Measurements from ENCODE around the gene LRRC3B.

Gene LRRC3B

DNA sequence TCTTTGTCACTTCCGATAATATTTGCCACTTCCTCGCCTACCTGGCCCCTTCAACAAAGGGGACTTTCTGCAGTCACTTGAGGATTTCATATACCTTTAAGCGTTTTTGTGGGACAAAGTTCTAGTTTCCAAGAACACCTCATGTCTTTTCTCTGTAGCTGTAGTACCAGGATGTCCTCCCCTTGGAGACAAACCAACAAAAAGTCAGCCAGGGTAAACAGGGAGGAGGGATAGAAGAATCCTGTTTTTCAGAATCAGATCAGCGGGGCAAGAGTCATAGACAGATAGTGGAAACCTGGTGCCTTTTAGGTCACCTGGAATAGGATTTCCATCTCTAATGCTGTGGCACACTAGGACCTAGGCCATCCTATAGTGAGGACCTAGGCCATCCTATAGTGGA lies 4.5 kb downstream of the LRRC3B start:
- in situ Hi-C loops (cut with MboI; ENCODE audit: low pct_unique_long_range_greater_than_20kb, low sequenced_read_pairs) = no loop called here
- no peak for DNase-seq

DNA sequence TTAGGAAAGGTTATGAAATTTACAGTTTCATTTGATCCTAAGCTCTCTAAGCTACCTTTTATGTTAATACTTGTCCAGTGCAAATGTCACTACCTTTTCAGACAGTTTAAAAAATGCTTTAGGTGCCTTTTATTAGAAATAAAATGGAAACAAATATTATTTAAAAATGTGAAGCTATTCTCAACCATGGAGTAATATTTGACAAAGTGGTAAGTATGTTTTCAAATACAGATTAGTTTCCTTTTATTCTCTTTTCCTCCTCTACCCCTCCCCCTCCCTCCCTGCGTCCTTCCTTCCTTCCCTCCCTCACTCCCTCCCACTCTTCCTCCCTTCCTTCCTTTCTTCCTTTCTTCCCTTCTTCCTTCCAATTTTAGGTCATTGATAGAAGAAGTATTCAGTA lies 6.3 kb downstream of the LRRC3B start:
- in situ Hi-C loops (cut with MboI; ENCODE audit: low pct_unique_long_range_greater_than_20kb, low sequenced_read_pairs) = no loop called here
- DNase-seq = no peak

DNA sequence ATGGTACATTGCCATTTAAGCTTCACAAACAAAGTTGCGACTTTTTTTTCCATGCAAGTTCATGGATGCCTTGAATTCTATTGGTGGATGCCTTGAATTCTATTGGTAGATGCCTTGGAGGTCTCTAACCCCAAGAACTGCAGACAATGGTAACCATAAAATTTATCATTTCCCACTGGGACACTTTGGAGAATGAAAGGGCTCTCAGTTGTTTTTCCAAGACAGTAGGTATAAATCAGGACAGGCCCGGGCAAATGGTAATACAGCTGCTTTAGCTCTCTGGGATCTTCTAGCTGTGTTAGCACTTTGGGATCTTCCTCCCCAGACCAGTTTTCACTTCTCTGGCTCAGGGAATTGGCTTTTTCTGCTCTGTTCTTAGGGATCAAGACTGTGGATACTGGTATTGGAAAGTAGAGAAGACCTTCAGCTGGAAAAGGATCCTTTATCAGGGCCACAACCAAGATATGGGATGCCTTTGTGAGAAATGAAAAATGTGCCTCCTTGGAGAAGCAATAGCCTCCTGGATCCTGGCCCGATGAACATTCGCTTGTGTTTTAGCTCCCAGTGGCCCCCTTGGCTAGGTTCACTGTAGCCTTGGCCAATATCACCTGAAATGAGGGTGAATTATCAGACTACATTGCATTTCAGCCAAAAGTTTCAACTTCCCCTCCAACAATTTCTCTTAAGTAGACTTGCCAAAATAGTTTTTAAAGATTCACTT lies 8.3 kb downstream of the LRRC3B start:
- in situ Hi-C loops (cut with MboI; ENCODE audit: low pct_unique_long_range_greater_than_20kb, low sequenced_read_pairs) = no loop called here
- DNase-seq = no peak

DNA sequence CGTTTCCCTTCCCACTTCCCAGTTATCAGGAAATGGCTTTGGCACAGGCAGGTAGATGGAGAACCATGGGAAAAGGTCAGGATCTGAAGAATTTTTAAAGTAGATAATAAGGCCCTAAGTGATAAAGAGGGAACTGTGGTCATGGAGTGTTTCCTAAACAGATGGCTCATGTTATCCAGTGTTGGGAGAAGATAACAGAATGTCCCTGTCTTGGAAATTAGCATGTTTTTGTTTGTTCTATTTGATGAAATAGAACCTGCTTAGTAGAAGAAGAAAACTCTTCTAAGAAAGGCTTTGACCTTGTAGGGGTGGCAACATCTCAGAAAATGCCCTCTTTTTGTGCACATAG lies 8.8 kb downstream of the LRRC3B start:
- in situ Hi-C loops (cut with MboI; ENCODE audit: low pct_unique_long_range_greater_than_20kb, low sequenced_read_pairs) = no loop called here
- DNase-seq = no peak

- in situ Hi-C loops (cut with MboI; ENCODE audit: low pct_unique_long_range_greater_than_20kb, low sequenced_read_pairs) = no loop called here
- no peak for DNase-seq
Observed at GRCh38 chr3:26634601-26635000, 12.0 kb downstream of the LRRC3B start.

DNA sequence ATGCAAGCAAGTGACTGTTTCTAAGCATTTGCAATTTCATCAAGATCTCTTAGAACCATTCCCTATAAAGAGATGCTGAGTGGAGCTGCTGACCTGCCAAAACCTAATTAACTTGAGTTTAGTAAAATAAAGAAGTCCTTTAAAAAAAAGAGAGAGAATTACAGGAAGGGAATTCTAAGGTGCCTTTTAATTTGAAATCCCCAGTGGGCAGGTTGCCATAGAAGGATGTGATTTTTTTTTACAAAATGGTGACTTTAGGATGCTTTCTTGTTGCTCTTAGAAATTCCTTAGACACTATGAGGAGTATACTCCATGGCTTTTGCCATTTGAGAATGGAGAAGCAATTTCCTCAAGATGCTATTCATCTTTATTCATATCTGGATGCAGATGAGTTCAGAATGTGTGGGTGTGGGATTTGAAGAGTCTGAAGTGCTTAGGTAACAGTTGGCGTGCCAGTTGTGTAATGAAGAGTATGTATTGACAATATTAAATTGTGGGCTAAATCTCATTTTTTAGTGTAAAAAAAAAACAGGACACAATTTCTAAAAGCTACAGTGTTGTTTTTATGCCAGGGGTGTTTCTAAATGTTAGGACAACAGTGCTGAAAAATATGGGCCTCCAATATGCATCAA lies 13.6 kb downstream of the LRRC3B start:
- no peak for DNase-seq
- in situ Hi-C loops (cut with MboI; ENCODE audit: low pct_unique_long_range_greater_than_20kb, low sequenced_read_pairs) = no loop called here

DNA sequence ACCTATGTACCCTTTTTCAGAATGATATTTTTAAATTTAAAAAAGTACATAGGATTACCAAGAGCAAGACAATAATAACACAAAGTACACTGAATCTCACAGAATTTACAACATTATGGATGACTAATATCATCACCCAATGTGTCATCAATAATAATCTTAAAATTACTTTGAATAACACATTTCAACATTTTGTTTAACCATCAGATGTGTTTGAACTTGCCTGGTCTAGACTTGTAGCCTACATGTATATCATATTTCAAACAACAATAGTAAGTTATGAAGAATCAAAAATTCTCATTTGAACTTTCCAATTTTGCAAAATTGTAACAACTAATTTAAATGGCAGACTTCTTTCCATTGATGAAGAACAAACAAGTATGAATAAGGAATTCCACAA lies 15.1 kb downstream of the LRRC3B start:
- no peak for DNase-seq
- in situ Hi-C loops (cut with MboI; ENCODE audit: low pct_unique_long_range_greater_than_20kb, low sequenced_read_pairs) = no loop called here

DNA sequence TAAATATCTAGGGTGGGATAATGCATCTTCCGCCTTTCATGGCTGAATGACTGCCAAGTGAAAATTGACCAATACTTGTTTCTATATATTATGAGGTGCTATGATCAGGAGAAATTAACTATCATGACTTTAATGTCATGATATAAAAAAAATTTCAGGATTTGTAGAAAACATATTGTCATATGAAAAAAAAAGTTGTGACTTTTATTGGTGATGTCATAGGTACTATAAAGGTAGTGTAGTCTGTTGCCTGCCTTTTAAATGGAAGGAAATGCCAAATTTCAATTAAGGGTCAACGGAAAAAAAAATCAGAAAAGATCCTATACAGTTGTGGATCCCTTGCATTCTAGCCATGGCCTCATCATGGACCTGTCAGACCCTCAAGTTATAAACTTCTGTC lies 15.5 kb downstream of the LRRC3B start:
- in situ Hi-C loops (cut with MboI; ENCODE audit: low pct_unique_long_range_greater_than_20kb, low sequenced_read_pairs) = no loop called here
- no peak for DNase-seq

GRCh38 chr3:26639339-26639738 lies 16.8 kb downstream of the LRRC3B start:
- no peak for DNase-seq
- in situ Hi-C loops (cut with MboI; ENCODE audit: low pct_unique_long_range_greater_than_20kb, low sequenced_read_pairs) = no loop called here

- in situ Hi-C loops (cut with MboI; ENCODE audit: low pct_unique_long_range_greater_than_20kb, low sequenced_read_pairs) = no loop called here
- no peak for DNase-seq
Observed at GRCh38 chr3:26647078-26647477, 24.5 kb downstream of the LRRC3B start.

- in situ Hi-C loops (cut with MboI; ENCODE audit: low pct_unique_long_range_greater_than_20kb, low sequenced_read_pairs) = no loop called here
Observed at GRCh38 chr3:26648461-26648860, 25.9 kb downstream of the LRRC3B start.

GRCh38 chr3:26652164-26652563 lies 29.6 kb downstream of the LRRC3B start:
- DNase-seq = no peak
- in situ Hi-C loops (cut with MboI; ENCODE audit: low pct_unique_long_range_greater_than_20kb, low sequenced_read_pairs) = no loop called here

More at GRCh38 chr3:26648461-26648860, 25.9 kb downstream of the LRRC3B start:
- DNase-seq = no peak

DNA sequence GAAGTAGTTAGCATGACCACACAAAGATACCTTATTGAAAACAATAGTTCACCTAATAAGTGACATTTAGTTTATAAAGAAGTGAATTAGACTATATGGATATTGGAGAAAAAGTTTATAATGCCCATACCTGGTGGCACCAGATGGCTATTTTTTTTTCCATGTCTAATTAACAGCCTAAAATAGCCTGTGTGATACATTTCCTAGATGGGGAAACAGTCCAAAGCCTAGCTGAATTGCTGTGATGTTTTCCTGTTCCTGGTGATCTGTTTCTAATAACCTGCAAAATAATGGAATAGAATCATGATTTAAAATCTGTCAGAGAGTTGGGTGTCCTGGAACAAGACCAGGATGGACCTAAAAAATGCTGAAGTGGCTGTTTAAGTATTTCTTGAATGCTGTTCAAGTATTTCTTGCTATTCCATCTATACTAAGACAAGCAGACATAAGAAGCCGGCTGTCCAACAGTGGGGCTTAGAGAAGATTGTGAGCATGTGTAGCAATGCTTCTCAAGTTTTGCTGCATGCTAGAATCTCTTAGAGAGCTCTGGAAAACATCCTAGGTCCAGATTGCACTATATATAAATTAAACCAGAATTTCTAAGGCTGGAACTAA lies 31.3 kb downstream of the LRRC3B start:
- in situ Hi-C loops (cut with MboI; ENCODE audit: low pct_unique_long_range_greater_than_20kb, low sequenced_read_pairs) = no loop called here
- DNase-seq = no peak

GRCh38 chr3:26655231-26655630 lies 32.7 kb downstream of the LRRC3B start:
- DNase-seq = no peak
- in situ Hi-C loops (cut with MboI; ENCODE audit: low pct_unique_long_range_greater_than_20kb, low sequenced_read_pairs) = no loop called here

DNA sequence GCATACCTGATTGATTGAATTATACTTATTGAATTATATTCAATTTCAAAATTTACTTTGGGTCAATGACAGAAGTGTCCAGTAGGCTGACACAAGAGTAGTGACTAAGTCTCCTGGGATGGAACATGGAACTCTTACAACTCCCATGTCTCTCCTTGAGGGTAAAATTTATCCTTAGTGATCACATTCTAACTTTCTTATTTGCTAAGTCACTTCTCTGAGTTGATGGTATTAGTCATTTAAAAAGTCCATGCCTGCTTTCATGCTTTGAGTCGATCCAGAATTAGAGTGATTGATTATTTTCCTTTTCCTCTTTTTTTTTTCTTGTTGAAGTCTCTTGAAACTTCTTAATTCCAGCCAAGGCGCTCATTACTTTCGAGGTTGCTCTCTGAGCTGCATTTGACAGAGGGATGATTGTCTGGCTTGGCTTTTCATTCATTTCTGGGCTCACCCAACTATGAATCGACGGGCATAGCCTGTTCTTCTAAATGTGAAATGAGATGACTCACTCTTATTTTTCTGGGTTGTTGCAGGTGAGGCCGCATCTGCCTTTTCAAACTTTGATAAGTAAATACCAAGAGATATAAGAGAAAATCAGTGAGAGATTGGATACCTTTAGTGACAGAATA lies 34.9 kb downstream of the LRRC3B start:
- DNase-seq = no peak
- in situ Hi-C loops (cut with MboI; ENCODE audit: low pct_unique_long_range_greater_than_20kb, low sequenced_read_pairs) = no loop called here

DNA sequence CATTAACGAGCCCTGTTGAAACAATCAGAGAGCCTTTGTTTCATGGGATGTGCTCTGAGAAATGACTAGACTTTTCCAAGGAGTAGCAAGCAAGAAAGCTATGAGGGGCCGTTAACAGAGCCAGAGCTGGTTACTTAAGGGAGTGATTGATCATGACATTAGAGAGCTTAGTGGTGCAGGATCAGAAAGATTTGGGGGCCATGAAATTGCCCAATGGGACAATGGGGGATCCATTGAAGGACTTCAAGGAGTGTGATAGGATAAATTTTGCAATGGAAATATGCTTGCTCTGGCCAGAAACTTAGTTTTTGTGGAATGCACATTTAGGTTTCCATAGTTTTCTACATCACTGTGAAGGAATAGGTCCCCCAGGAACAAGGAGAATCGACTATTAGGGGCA lies 45.6 kb downstream of the LRRC3B start:
- DNase-seq = no peak
- in situ Hi-C loops (cut with MboI; ENCODE audit: low pct_unique_long_range_greater_than_20kb, low sequenced_read_pairs) = no loop called here

DNA sequence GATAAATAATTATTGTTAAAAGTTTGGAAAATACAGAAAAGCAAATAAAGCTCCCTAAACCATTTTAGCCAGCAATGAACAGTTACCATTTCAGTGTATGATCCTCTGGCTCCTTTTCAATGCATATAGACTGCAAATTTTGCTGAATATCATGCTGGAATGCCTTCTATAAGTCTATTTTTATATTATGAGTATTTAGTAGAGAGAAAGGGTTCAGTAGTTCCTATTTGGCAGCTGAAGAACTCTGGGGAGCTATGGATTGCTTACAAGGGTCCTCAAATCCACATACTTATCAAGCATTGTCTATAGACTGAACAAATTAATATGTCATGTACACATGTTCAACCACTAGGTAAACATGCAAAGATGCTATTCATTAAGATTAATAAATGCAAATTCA lies 46.1 kb downstream of the LRRC3B start:
- DNase-seq = no peak
- in situ Hi-C loops (cut with MboI; ENCODE audit: low pct_unique_long_range_greater_than_20kb, low sequenced_read_pairs) = no loop called here

- no peak for DNase-seq
- in situ Hi-C loops (cut with MboI; ENCODE audit: low pct_unique_long_range_greater_than_20kb, low sequenced_read_pairs) = no loop called here
Observed at GRCh38 chr3:26675336-26675735, 52.8 kb downstream of the LRRC3B start.

DNA sequence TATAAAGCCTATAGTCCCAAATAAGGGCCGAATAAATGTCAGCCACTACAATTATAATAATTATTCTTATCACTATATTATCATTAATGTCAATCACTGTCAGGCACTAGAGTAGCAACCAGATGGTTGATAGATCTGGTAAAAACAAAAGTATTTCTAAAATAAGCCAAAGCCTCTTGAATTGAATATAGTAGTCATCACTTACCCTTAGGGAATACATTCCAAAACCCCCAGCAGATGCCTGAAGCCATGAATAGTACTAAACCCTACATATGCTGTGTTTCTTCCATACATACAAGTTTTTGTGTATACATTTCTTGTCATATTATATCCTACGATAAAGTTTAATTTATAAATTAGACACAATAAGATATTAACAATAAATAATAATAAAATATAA lies 59.1 kb downstream of the LRRC3B start:
- in situ Hi-C loops (cut with MboI; ENCODE audit: low pct_unique_long_range_greater_than_20kb, low sequenced_read_pairs) = no loop called here
- no peak for DNase-seq

GRCh38 chr3:26682406-26682805 lies 59.8 kb downstream of the LRRC3B start:
- in situ Hi-C loops (cut with MboI; ENCODE audit: low pct_unique_long_range_greater_than_20kb, low sequenced_read_pairs) = no loop called here
- no peak for DNase-seq

All from KBM-7 (cell line).